ENCODE data around the gene SCAP.

SCAP gene

DNA sequence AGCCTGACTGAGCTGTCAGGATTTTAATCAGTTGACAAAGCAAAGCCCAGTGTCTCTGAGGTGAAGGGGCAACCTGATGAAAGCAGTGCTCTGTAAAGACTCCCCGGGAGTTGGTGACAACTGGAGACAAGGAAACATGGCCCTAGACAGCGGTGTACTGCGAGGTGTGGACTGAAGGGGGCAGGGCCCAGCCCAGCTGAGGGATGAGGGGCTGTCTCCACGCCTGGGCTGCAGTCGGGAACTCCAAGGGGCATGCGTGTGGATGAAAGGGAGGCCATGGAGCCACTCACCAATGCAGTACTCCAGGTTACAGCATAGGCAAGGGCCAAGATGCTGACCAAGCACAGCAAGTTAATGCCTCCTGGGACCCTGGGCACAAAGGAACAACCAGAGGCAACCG is 45.1 kb downstream of the SCAP start:
- ATAC-seq (no peak), DNase-seq (no peak)

GRCh38 chr3:47429476-47430270 is 46.1 kb downstream of the SCAP start:
- no peak for DNase-seq

DNA sequence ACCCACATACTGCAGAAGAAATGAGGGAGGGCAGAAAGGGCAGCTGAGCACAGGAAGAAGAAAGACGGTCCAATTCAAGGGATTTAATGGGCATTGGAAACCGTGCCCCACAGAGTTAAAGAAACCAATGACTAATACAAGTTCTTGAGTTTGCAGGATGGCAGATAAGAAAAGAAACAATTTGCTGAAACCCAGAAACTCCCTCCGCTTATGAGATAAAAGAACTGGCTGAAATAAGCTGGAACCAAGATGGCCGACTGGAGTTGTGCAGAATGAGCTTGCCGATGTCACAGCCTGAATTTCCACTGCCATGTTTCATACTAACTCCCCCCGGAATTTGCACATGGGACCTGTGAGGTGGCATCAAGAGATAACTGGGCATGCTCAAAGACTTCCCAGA is 47.1 kb downstream of the SCAP start:
- DNase-seq (no peak), ATAC-seq (no peak)

More at GRCh38 chr3:47429476-47430270, 46.1 kb downstream of the SCAP start:
- no peak for ATAC-seq

DNA sequence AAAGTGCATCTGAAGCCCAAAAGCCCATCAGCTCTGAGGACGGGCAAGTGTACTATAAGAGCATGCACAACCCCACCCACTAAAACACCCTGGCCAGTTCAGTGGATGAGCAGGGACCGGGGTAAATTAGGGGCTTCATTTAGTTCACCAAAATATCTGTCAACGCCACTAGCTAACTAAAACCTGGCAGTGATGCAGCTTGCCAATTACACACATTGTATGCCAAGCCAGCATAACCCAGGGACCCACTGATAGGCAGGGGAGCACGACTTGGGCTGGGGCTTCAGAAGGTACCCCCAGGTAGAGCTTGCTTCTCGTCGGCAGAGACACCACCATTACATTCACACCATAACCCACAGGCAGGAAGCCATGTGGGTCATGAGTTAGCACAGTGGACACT is 47.9 kb downstream of the SCAP start:
- no peak for DNase-seq
- ATAC-seq = no peak

GRCh38 chr3:47425959-47426358 is 49.8 kb downstream of the SCAP start:
- ATAC-seq (no peak), DNase-seq (no peak)

DNA sequence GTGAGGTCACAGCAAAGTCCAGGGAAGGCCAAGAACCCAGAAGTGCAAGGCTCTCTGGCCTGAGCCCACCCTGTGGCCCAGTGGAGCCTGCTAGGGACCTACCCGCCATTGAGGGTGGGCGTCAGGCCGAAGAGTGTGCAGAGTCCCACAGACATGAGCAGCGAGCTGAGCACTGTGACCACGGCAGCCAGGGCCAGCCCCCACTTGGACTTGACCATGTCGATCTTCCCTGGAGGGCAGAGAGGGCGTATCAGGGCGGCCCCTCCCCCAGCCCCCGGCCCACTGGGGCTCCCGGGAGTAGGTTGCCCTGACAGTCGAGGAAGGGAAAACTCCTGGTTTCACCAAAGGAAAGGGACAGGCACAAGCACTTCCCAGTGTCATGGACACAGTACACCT is 50.4 kb downstream of the SCAP start:
- no peak for ATAC-seq

DNA sequence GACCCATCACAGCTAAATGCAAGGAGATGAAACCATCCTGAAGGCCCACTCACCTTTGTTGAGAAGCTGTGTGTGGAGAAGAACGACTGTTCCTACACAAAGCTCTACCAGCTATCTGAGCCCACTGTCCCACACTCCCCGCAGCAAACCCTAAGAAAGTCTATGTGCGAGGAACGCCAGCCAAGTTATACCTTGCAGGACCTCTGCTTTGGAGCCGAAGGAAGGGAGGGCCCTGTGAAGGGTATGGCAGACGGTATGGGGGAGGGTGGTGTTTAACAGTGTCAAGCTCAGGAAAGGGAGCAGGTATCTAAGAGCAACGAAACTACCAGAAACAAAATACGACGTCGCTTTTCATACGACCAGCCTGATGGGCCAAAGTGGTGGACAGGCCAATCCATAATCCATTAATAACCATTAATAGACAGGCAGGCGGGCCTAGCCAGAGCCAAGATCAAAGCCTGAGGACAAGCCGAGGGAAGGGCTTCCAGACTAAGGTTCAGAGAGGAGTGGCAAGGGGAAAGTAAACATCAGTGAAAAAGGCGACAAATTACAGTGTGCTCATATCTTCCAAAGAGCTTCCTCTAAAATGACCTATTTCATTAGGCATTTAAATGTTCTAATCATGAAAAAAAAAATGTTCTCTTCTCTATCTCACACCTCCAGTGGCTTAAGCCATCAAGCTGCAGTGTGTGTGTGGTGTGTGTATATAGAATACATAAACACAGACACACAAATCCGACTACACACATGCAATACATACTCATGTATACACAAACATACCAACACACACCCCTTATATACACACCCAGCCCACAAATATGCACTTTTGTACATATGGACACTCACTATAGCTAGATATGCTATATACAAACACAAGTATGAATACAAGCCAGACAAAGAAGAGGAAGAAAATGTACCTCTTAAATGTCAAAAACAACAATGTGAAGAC is 51.0 kb downstream of the SCAP start:
- DNase-seq (no peak), ATAC-seq (no peak)

More for the DNA sequence above, 50.4 kb downstream of the SCAP start:
- no peak for DNase-seq

DNA sequence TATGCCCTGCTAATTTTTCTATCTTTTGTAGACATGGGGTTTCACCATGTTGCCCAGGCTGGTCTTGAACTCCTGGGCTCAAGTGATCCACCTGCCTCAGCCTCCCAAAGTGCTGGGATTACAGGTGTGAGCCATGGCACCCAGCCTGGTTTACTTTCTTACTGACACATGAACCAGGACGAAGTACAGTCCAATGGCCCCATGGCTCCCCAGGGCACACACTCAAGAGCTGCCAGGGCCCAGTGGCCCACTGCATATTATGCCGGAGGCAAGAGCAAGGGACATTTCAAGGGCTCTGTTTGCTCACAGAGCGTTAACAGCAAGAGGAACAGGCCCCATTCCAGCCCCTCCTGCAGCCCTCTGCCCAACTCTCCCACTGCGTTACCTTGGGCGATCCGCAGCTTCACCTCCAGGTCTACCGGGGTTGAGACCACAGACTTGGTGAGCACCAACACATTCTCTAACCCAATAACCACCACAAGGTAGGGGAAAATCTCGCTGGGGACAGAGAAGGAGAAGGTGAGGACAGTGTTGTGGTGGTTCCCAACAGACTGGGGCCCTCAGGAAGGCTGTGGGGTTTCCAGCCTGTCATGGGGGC is 52.1 kb downstream of the SCAP start:
- no peak for ATAC-seq
- no peak for DNase-seq

DNA sequence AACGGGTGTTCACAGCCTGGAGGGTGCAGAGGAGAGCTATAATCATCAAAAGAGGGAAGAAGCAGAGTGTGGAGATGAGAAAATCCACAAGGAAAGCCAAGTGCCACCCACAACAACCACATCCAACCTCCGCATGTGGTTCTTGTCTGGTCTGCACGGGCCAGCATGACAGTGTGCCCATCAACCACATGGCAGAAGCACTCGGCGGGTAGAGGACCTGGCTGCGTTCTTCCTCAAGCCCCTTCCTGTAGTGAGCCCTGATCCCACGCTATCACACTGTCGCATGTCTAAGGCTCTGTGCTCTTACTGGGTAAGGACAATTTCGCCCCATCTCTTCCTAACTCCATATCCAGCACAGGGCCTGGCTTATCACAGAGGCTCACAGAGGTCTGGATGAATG is 53.0 kb downstream of the SCAP start:
- no peak for DNase-seq
- no peak for ATAC-seq

DNA sequence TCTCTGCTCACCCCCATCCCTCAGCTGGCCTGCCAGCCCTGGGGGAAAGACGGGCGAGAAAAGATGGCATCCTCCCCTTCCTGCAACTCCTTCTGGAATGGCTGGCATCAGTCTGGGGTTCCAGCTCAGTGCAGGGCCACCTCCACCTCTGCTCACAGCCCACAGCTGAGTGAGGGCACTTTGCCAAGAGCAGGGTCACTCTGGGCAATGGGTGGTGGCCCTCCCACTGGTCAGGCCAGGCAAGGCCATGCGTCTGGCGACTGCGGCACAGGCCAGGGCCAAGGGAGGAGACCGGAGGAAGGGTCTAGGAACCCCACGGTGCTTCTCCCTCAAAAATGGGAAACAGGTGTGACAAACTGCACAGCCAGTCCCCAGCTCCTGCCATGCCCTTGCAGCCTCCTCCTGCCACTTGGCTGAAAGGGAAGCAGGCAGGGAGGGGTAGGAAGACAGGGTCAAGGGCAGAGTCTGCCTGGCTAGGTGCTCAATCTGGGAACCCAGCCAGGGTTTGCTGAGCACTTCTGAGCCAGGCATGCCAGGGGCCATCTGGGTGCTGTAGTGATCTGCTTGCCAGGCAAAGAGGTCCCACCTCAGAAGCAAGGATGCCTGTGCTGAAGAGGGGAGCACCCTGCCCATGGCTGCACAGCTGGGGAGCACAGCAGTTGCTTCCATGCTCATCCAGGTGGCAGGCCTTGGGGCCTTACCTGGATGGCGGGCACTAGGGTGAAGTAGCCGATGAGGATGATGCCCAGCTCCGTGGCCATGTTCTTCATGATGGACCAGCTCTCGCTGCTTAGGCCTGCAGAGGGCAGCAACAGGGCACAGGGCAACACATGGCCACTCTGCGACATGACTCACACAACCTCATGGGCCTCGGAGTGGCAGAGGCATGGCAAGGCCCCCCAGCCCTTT is 53.7 kb downstream of the SCAP start:
- no peak for ATAC-seq
- DNase-seq = peak; percentile 33

- DNase-seq (peak; percentile 91), ATAC-seq (peak; percentile 87)
Measured at GRCh38 chr3:47420511-47421484, 54.9 kb downstream of the SCAP start.

GRCh38 chr3:47420044-47420430 is 55.7 kb downstream of the SCAP start:
- DNase-seq (no peak), ATAC-seq (no peak)

GRCh38 chr3:47419083-47420043 is 56.4 kb downstream of the SCAP start:
- no peak for ATAC-seq

DNA sequence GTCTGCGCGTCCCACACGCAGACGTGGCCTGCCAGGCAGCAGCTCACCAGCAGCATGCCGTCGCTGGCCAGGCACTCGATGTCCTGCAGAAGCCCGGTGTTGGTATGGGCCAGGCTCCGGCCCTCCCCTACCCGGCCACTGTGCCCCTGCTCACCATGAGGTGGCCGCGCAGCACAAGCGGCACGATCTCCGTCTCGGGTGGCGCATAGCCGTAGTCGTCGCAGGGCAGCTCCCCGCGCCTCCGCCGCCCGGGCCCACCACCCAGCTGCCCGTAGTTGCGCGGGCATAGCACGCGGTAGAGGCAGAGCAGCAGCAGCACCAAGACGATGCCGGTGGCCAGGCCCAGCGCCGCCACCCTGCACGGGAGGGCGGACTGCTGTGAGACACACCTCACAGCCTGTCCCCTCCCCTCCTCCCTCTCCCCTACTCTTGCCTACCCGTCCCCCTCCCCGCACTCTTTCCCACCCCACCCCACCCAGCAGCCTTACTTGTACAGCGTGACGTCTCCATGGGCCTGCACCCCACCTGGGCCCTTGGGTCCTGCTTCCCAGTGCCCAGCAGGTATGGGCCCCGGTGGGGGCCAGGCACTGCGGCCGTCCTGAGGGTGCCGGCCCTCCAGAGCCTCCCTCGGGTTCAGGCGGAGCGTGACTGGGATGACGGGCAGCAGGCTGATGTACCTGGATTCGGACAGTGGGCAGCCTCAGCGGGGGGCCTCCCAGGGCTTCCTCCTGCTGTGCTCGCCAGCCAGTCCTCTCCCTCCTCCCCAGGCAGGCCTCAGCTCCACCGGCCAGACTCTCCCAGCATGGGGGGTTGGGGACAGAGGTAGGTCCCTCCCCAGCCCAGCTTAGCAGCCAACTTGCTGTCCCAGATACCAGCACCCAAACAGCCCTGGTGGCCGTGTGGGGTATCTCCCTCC is 57.3 kb downstream of the SCAP start:
- no peak for ATAC-seq
- no peak for DNase-seq

More at GRCh38 chr3:47419083-47420043, 56.4 kb downstream of the SCAP start:
- DNase-seq = no peak

DNA sequence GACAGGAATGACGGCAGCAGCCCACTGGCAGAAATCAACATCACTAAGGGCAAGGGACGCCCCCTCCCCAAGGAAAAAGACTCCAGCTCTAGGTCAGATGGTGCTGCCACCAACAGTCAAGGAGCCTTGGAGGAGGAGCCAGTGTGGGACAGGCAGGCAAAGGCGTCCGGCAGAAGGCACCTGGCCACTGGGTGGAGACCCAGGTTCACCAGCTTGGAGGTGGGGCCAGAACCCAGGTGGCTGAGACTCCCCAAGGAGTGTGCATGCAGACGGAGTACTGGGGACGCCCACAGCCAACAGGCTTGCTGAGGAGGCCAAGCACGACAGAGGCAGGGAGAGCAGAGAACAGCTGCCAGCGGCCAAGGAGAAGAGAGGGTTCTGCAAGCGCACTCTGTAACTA is 59.7 kb downstream of the SCAP start:
- no peak for ATAC-seq
- DNase-seq = no peak

DNA sequence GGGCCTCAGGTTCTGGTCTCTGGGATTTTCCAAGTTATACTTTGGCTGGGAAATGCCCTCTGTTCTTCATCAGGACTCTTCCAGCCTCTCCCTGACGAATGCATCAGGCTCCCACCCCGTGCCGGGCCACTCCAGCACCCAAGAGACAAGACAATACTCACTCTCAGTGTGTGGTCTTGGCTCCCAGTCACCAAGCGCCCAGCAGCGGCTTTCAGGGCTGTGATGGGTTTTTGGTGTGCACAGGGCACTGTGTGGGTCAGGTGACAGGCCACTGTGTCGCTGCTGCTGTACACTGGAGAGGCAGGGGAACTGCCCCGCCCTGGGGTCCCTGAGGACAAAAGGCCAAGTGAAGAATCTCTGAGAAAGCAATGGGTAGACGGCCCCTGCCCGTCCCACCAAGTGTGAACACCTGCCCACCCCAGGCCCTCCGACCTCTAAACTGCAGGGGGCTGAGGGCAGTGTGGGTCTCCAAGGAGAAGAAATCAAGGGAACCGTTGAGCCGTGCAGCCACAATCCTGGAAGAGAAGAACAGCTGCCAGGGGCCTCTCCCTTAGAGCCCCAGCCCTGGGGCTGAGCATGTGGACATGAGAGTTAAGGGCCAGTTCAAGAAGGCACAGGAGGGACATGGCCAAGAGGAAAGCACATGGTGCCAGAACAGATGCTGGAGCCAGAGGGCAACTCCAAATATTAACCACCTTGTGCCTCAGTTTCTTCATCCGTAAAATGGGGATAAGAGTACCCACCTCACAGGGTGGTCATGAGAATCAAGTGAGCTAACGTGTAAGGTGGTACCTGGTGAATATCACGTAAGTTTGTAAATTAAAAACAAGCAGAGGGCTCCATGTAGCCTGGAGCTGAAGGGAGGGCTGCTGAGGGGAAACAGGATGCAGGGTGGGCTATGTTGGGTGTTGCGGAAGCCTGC is 60.8 kb downstream of the SCAP start:
- DNase-seq = no peak

GRCh38 chr3:47414161-47414564 is 61.6 kb downstream of the SCAP start:
- DNase-seq = no peak
- no peak for ATAC-seq

More for the DNA sequence above, 60.8 kb downstream of the SCAP start:
- no peak for ATAC-seq

Data from stimulated activated naive CD8-positive, alpha-beta T cell treated with anti-CD3 and anti-CD28 coated beads, Interleukin-15, Interleukin-2, amounts not matched to agents 100 U/mL and 50 U/mL, for 24 hours (primary cell).